Stimulated activated CD8-positive, alpha-beta memory T cell treated with anti-CD3 and anti-CD28 coated beads, Interleukin-2, amount 100 ng/mL, for 48 hours (primary cell): ENCODE measurements around the gene NHLH2.

Source experiments
- DNase-seq, 2 donors: peaks; one replicate each; pipeline ENCODE4 v3.0.0-alpha.2; 2020; ENCODE audit warnings: low read depth in 2 of 2

Gene NHLH2

GRCh38 chr1:115802416-115802815 lies 38.5 kb downstream of the NHLH2 start:
- no peak for DNase-seq

- no peak for DNase-seq
These were observed 43.4 kb downstream of the NHLH2 start for GRCh38 chr1:115797486-115797885.

GRCh38 chr1:115796897-115797296 lies 44.0 kb downstream of the NHLH2 start:
- DNase-seq = no peak

- no peak for DNase-seq
These were observed 44.9 kb downstream of the NHLH2 start for GRCh38 chr1:115796036-115796435.

GRCh38 chr1:115794976-115795639 lies 45.8 kb downstream of the NHLH2 start:
- DNase-seq = no peak

- DNase-seq = no peak
These were observed 47.8 kb downstream of the NHLH2 start for GRCh38 chr1:115793162-115793561.

- DNase-seq = no peak
These were observed 49.1 kb downstream of the NHLH2 start for GRCh38 chr1:115791816-115792215.

- no peak for DNase-seq
These were observed 50.1 kb downstream of the NHLH2 start for GRCh38 chr1:115790846-115791245.

- no peak for DNase-seq
These were observed 50.6 kb downstream of the NHLH2 start for GRCh38 chr1:115790356-115790755.
